Neural cell (in vitro differentiated cells): ENCODE results near the gene LILRB2. TPM values are rescaled to one million over a fixed set of nuclear protein-coding genes. Genes with fewer than 3 reads are reported as not detected.
A peak's percentile ranks its signal among the peaks of the same experiment; 100 is the strongest.

ENCODE experiments used
- H2AFZ ChIP-seq: fragments of 200-600, 300-800 bp; sonication (generic), shearing (Covaris generic); 2 replicates; pipeline ENCODE4 v1.6.0; 2014; ENCODE audit warnings: low read depth, mild to moderate bottlenecking, antibody characterized with exemption, low read length, moderate library complexity
- H3F3A ChIP-seq: fragments of 200-600 bp; shearing (Covaris generic); 2 replicates; pipeline ENCODE4 v1.6.1; 2016; ENCODE audit warnings: mild to moderate bottlenecking, moderate library complexity, mixed read lengths, antibody characterized with exemption, low read length; ENCODE audit not compliant: insufficient read depth, poor library complexity, severe bottlenecking
- H3K27ac ChIP-seq: fragments of 200-600, 300-800 bp; sonication (generic), shearing (Covaris generic); 2 replicates; pipeline ENCODE4 v1.5.1; 2014; ENCODE audit warnings: mild to moderate bottlenecking, low read length, moderate library complexity
- H3K27me3 ChIP-seq: fragments of 300-800, 200-600 bp; sonication (generic), shearing (Covaris generic); 2 replicates; pipeline ENCODE4 v1.6.0; 2014; ENCODE audit warnings: mild to moderate bottlenecking, low read depth, low read length, moderate library complexity; ENCODE audit not compliant: insufficient read depth
- H3K36me3 ChIP-seq: fragments of 300-800, 200-600 bp; sonication (generic), shearing (Covaris generic); 2 replicates; pipeline ENCODE4 v1.5.1; 2014; ENCODE audit warnings: mild to moderate bottlenecking, antibody characterized with exemption, low read length, moderate library complexity; ENCODE audit not compliant: insufficient read depth
- H3K4me2 ChIP-seq: fragments of 300-800, 200-600 bp; sonication (generic), shearing (Covaris generic); 2 replicates; pipeline ENCODE4 v1.6.0; 2014; ENCODE audit warnings: mild to moderate bottlenecking, low read length
- H3K4me3 ChIP-seq: fragments of 300-800, 200-600 bp; sonication (generic), shearing (Covaris generic); 2 replicates; pipeline ENCODE4 v1.5.1; 2014; ENCODE audit warnings: mild to moderate bottlenecking, low read length, moderate library complexity
- H3K79me2 ChIP-seq: fragments of 200-600 bp; shearing (Covaris generic); replicated peaks from 2 replicates; pipeline ENCODE4 v1.6.0; 2014; ENCODE audit warnings: mild to moderate bottlenecking, low read length, moderate library complexity; ENCODE audit not compliant: insufficient read depth
- H3K9ac ChIP-seq: fragments of 300-800, 200-600 bp; sonication (generic), shearing (Covaris generic); 2 replicates; pipeline ENCODE4 v1.6.1; 2016; ENCODE audit warnings: mild to moderate bottlenecking, low read length, mixed read lengths
- H3K9me2 ChIP-seq: fragments of 200-600 bp; shearing (Covaris generic); 2 replicates; pipeline ENCODE4 v1.6.1; 2016; ENCODE audit warnings: mild to moderate bottlenecking, low read length, mixed read lengths; ENCODE audit not compliant: insufficient read depth
- H3K9me3 ChIP-seq: fragments of 200-600, 300-800 bp; sonication (generic), shearing (Covaris generic); 2 replicates; pipeline ENCODE4 v1.6.1; 2016; ENCODE audit warnings: mild to moderate bottlenecking, mixed run types, low read length, moderate library complexity, mixed read lengths
- H4K20me1 ChIP-seq: fragments of 200-600 bp; shearing (Covaris generic); 2 replicates; pipeline ENCODE4 v1.6.1; 2016; ENCODE audit warnings: mild to moderate bottlenecking, mixed run types; ENCODE audit not compliant: insufficient read depth
- EP300 ChIP-seq: fragments of 450-650 bp; conservative IDR thresholded peaks from 2 replicates; pipeline ENCODE4 v1.6.1; 2014; ENCODE audit warnings: antibody characterized with exemption, mild to moderate bottlenecking, moderate library complexity; ENCODE audit not compliant: poor library complexity, severe bottlenecking
- EZH2 ChIP-seq: fragments of 200-600, 300-800 bp; shearing (Covaris generic), sonication (generic); IDR thresholded peaks from 2 replicates; pipeline ENCODE4 v1.6.1; 2014; ENCODE audit warnings: antibody characterized with exemption, low read length, borderline replicate concordance, mild to moderate bottlenecking; ENCODE audit not compliant: insufficient read depth, poor library complexity, severe bottlenecking
- MXI1 ChIP-seq: fragments of 450-650 bp; conservative IDR thresholded peaks from 2 replicates; pipeline ENCODE4 v1.6.1; 2014; ENCODE audit warnings: antibody characterized with exemption, mild to moderate bottlenecking; ENCODE audit not compliant: poor library complexity, severe bottlenecking
- POLR2AphosphoS5 ChIP-seq: IDR thresholded peaks from 2 replicates; pipeline ENCODE4 v1.6.1; 2012
- RAD21 ChIP-seq: fragments of 450-650 bp; conservative IDR thresholded peaks from 2 replicates; pipeline ENCODE4 v1.6.1; 2014; ENCODE audit warnings: antibody characterized with exemption, mild to moderate bottlenecking, moderate library complexity
- SMC3 ChIP-seq: fragments of 450-650 bp; conservative IDR thresholded peaks from 2 replicates; pipeline ENCODE4 v1.6.1; 2014; ENCODE audit warnings: antibody characterized with exemption, mild to moderate bottlenecking, moderate library complexity; ENCODE audit not compliant: poor library complexity
- TAF1 ChIP-seq: IDR thresholded peaks from 2 replicates; pipeline ENCODE4 v1.6.1; 2012; ENCODE audit warnings: low read depth
- polyA plus RNA-seq: library from polyadenylated mRNA; depleted of rRNA; stranded (reverse); fragments of >200 nt; gene quantifications from 2 replicates; pipeline ENCODE4 v1.2.3, GENCODE V29; 2014
- TF ChIP-seq, protein P1 (sequence below): fragments of 450-650 bp; IDR thresholded peaks from 2 replicates; pipeline ENCODE4 v1.5.1; 2014; ENCODE audit warnings: antibody characterized with exemption, mild to moderate bottlenecking, moderate library complexity; ENCODE audit not compliant: poor library complexity, severe bottlenecking
- TF ChIP-seq, protein P2 (sequence below): IDR thresholded peaks from 2 replicates; pipeline ENCODE4 v1.6.1; 2012; ENCODE audit warnings: borderline replicate concordance

The LILRB2 gene
- polyA plus RNA-seq, 1 donor from 2014 or later = not detected

DNA sequence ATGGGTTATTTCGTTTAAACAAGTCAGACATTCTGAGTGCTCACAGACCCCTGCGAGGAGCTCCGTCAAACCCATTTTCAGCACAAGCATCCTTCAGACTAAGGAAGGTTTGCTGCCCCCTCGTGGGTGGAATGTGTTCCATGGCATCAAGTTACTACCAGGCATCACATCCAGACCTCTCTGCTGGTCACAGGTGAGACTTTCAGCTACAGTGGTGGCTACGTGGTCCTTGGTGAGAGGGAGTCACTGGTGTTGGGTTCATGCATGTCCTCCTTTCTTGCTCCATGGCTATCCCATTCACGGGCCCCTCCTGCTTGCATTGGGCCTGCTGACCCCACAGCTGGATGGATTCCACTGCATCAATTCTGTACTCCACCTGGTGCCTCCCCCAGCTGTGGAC, 14.8 kb downstream of the LILRB2 start:
- Histone ChIP-seq H3K36me3 (no peaks in the 10 kb centered on the region), H4K20me1 (no peaks in the 10 kb centered on the region), H3K27ac (no peak overlapping the region), H3K4me2 (no peak overlapping the region), H3K9me3 (no peaks in the 10 kb centered on the region), H3K27me3 (no peaks in the 10 kb centered on the region), H3F3A (no peaks in the 10 kb centered on the region), H3K9ac (no peak overlapping the region), H3K4me3 (no peak overlapping the region), H3K79me2 (no peaks in the 10 kb centered on the region), H2AFZ (no peak overlapping the region), H3K9me2 (no peaks in the 10 kb centered on the region)
- TF ChIP-seq RAD21 (peak; percentile 52), SMC3 (peak; percentile 61)
- TF ChIP-seq, protein P1, sequence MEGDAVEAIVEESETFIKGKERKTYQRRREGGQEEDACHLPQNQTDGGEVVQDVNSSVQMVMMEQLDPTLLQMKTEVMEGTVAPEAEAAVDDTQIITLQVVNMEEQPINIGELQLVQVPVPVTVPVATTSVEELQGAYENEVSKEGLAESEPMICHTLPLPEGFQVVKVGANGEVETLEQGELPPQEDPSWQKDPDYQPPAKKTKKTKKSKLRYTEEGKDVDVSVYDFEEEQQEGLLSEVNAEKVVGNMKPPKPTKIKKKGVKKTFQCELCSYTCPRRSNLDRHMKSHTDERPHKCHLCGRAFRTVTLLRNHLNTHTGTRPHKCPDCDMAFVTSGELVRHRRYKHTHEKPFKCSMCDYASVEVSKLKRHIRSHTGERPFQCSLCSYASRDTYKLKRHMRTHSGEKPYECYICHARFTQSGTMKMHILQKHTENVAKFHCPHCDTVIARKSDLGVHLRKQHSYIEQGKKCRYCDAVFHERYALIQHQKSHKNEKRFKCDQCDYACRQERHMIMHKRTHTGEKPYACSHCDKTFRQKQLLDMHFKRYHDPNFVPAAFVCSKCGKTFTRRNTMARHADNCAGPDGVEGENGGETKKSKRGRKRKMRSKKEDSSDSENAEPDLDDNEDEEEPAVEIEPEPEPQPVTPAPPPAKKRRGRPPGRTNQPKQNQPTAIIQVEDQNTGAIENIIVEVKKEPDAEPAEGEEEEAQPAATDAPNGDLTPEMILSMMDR = peak; percentile 65
- TF ChIP-seq, protein P2, sequence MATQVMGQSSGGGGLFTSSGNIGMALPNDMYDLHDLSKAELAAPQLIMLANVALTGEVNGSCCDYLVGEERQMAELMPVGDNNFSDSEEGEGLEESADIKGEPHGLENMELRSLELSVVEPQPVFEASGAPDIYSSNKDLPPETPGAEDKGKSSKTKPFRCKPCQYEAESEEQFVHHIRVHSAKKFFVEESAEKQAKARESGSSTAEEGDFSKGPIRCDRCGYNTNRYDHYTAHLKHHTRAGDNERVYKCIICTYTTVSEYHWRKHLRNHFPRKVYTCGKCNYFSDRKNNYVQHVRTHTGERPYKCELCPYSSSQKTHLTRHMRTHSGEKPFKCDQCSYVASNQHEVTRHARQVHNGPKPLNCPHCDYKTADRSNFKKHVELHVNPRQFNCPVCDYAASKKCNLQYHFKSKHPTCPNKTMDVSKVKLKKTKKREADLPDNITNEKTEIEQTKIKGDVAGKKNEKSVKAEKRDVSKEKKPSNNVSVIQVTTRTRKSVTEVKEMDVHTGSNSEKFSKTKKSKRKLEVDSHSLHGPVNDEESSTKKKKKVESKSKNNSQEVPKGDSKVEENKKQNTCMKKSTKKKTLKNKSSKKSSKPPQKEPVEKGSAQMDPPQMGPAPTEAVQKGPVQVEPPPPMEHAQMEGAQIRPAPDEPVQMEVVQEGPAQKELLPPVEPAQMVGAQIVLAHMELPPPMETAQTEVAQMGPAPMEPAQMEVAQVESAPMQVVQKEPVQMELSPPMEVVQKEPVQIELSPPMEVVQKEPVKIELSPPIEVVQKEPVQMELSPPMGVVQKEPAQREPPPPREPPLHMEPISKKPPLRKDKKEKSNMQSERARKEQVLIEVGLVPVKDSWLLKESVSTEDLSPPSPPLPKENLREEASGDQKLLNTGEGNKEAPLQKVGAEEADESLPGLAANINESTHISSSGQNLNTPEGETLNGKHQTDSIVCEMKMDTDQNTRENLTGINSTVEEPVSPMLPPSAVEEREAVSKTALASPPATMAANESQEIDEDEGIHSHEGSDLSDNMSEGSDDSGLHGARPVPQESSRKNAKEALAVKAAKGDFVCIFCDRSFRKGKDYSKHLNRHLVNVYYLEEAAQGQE = no peak

DNA sequence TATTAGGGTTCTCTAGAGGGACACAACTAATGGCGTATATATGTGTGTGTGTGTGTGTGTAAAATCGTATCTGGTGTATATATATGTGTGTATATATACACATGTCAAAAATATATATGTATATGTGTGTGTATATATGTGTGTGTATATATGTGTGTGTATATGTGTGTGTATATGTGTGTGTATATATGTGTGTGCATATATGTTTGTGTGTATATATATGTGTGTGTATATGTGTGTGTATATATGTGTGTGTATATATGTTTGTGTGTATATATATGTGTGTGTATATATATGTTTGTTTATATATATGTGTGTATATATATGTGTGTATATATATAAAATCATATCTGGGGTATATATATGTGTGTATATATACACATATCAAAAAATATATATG, 18.4 kb downstream of the LILRB2 start:
- Histone ChIP-seq H3K27me3 (no peaks in the 10 kb centered on the region), H3K4me3 (no peak overlapping the region), H3K9ac (no peak overlapping the region), H3K79me2 (no peaks in the 10 kb centered on the region), H4K20me1 (no peaks in the 10 kb centered on the region), H3F3A (no peaks in the 10 kb centered on the region), H3K36me3 (no peaks in the 10 kb centered on the region), H3K9me2 (no peaks in the 10 kb centered on the region), H2AFZ (no peak overlapping the region), H3K9me3 (no peaks in the 10 kb centered on the region), H3K4me2 (no peak overlapping the region), H3K27ac (no peak overlapping the region)
- TF ChIP-seq RAD21 (no peak), SMC3 (no peak), POLR2AphosphoS5 (no peak), MXI1 (no peak), EP300 (no peak), EZH2 (no peak), TAF1 (no peak)
- TF ChIP-seq, protein P1 = no peak
- TF ChIP-seq, protein P2 = no peak
